GM21723 (cell line): ENCODE results near the gene ARHGEF11.

Source experiments
- ATAC-seq: cut with Tn5 transposase; IDR thresholded peaks from one replicate; pipeline ENCODE4 v1.9.1; 2021; ENCODE audit warnings: mild to moderate bottlenecking, moderate library complexity; ENCODE audit not compliant: unreplicated experiment

Gene ARHGEF11

GRCh38 chr1:157050836-157051235 is 5.3 kb upstream of the ARHGEF11 start:
- no peak for ATAC-seq

- no peak for ATAC-seq
Observed at GRCh38 chr1:157047062-157047410, 1.5 kb upstream of the ARHGEF11 start.

- no peak for ATAC-seq
Observed at GRCh38 chr1:157044326-157044725, 1.2 kb downstream of the ARHGEF11 start.

- no peak for ATAC-seq
Observed at GRCh38 chr1:157043685-157044084, 1.9 kb downstream of the ARHGEF11 start.

- ATAC-seq, result no peak
Observed at GRCh38 chr1:157042846-157043245, 2.7 kb downstream of the ARHGEF11 start.

- no peak for ATAC-seq
Observed at GRCh38 chr1:157040802-157041201, 4.7 kb downstream of the ARHGEF11 start.

GRCh38 chr1:157035121-157035520 is 10.4 kb downstream of the ARHGEF11 start:
- ATAC-seq, result no peak

- no peak for ATAC-seq
Observed at GRCh38 chr1:157034137-157034800, 11.3 kb downstream of the ARHGEF11 start.

- ATAC-seq, result no peak
Observed at GRCh38 chr1:157033357-157033876, 12.1 kb downstream of the ARHGEF11 start.

GRCh38 chr1:157032303-157032702 is 13.2 kb downstream of the ARHGEF11 start:
- no peak for ATAC-seq

- no peak for ATAC-seq
Observed at GRCh38 chr1:157030728-157031127, 14.8 kb downstream of the ARHGEF11 start.

- ATAC-seq, result no peak
Observed at GRCh38 chr1:157028674-157029073, 16.9 kb downstream of the ARHGEF11 start.

GRCh38 chr1:157025856-157026255 is 19.7 kb downstream of the ARHGEF11 start:
- no peak for ATAC-seq

- ATAC-seq, result no peak
Observed at GRCh38 chr1:157025385-157025784, 20.2 kb downstream of the ARHGEF11 start.

- no peak for ATAC-seq
Observed at GRCh38 chr1:157021688-157022087, 23.9 kb downstream of the ARHGEF11 start.

GRCh38 chr1:157019457-157019856 is 26.1 kb downstream of the ARHGEF11 start:
- ATAC-seq, result no peak

- no peak for ATAC-seq
Observed at GRCh38 chr1:157011845-157012244, 33.7 kb downstream of the ARHGEF11 start.

GRCh38 chr1:157008502-157008901 is 37.0 kb downstream of the ARHGEF11 start:
- ATAC-seq, result no peak

GRCh38 chr1:157007306-157007705 is 38.2 kb downstream of the ARHGEF11 start:
- ATAC-seq, result no peak

GRCh38 chr1:157006676-157007075 is 38.9 kb downstream of the ARHGEF11 start:
- no peak for ATAC-seq

GRCh38 chr1:157005965-157006364 is 39.6 kb downstream of the ARHGEF11 start:
- no peak for ATAC-seq

- no peak for ATAC-seq
Observed at GRCh38 chr1:157004806-157005205, 40.7 kb downstream of the ARHGEF11 start.

- ATAC-seq, result no peak
Observed at GRCh38 chr1:157004327-157004726, 41.2 kb downstream of the ARHGEF11 start.
